Neutrophil (primary cell): Measurements from ENCODE around the gene CAPN2.

Experiments
- H3K27ac ChIP-seq: fragments of 200-600 bp; sonication (generic); 2 replicates; pipeline ENCODE4 v1.5.1; 2016; ENCODE audit warnings: mild to moderate bottlenecking, moderate library complexity
- H3K27me3 ChIP-seq: fragments of 200-600 bp; sonication (generic); 2 replicates; pipeline ENCODE4 v1.6.0; 2016; ENCODE audit warnings: mild to moderate bottlenecking
- H3K36me3 ChIP-seq: fragments of 200-600 bp; sonication (generic); 2 replicates; pipeline ENCODE4 v1.5.1; 2017
- H3K4me1 ChIP-seq, 2 experiments: fragments of 200-600 bp in 1 of 2; sonication (generic) in 1 of 2; 1 replicate in 1 of 2; 2 replicates in 1 of 2; pipeline versions ENCODE4 v1.5.1 to v1.6.1; 2013 to 2016; ENCODE audit warnings: low read depth in 1 of 2, low read length in 1 of 2, mild to moderate bottlenecking in 1 of 2, moderate library complexity in 1 of 2; ENCODE audit not compliant: control insufficient read depth in 1 of 2, insufficient read depth in 1 of 2
- H3K4me3 ChIP-seq, 2 experiments: fragments of 200-600 bp in 1 of 2; sonication (generic) in 1 of 2; 1 replicate in 1 of 2; 2 replicates in 1 of 2; pipeline ENCODE4 v1.5.1; 2013 to 2016; ENCODE audit warnings: low read depth in 1 of 2, low read length in 1 of 2, mild to moderate bottlenecking in 1 of 2, moderate library complexity in 1 of 2
- H3K9me3 ChIP-seq: fragments of 200-600 bp; sonication (generic); 2 replicates; pipeline ENCODE4 v1.5.1; 2016
- CTCF ChIP-seq: fragments of 200-600 bp; sonication (generic); IDR thresholded peaks from 2 replicates; pipeline ENCODE4 v1.5.1; 2016; ENCODE audit warnings: antibody characterized with exemption

The CAPN2 gene

GRCh38 chr1:223759273-223759672 lies 46.9 kb downstream of the CAPN2 start:
- H3K9me3 ChIP-seq = no peaks in the 10 kb centered on the region
- H3K27ac ChIP-seq = no peak overlapping the region
- no peak for TF ChIP-seq CTCF
- H3K36me3 ChIP-seq = no peaks in the 10 kb centered on the region
- no peak overlapping the region for H3K4me3 ChIP-seq
- peaks cover 0 to 4% of the 10 kb centered on the region in 2 experiments for H3K4me1 ChIP-seq
- no peaks in the 10 kb centered on the region for H3K27me3 ChIP-seq

GRCh38 chr1:223760833-223761232 lies 48.5 kb downstream of the CAPN2 start:
- no peak overlapping the region for H3K4me3 ChIP-seq
- H3K27me3 ChIP-seq = no peaks in the 10 kb centered on the region
- H3K4me1 ChIP-seq = peaks cover 0 to 4% of the 10 kb centered on the region in 2 experiments
- no peak overlapping the region for H3K27ac ChIP-seq
- no peaks in the 10 kb centered on the region for H3K36me3 ChIP-seq
- TF ChIP-seq CTCF = no peak
- H3K9me3 ChIP-seq = no peaks in the 10 kb centered on the region

GRCh38 chr1:223761411-223761810 lies 49.1 kb downstream of the CAPN2 start:
- Histone ChIP-seq H3K9me3 (no peaks in the 10 kb centered on the region), H3K36me3 (no peaks in the 10 kb centered on the region), H3K4me3 (no peak overlapping the region), H3K4me1 (peaks cover 0 to 4% of the 10 kb centered on the region in 2 experiments), H3K27me3 (no peaks in the 10 kb centered on the region), H3K27ac (no peak overlapping the region)
- TF ChIP-seq CTCF = no peak

GRCh38 chr1:223763251-223763650 lies 50.9 kb downstream of the CAPN2 start:
- Histone ChIP-seq H3K4me1 (peaks cover 0 to 4% of the 10 kb centered on the region in 2 experiments), H3K36me3 (no peaks in the 10 kb centered on the region), H3K9me3 (no peaks in the 10 kb centered on the region), H3K27me3 (no peaks in the 10 kb centered on the region), H3K4me3 (no peak overlapping the region), H3K27ac (no peak overlapping the region)
- no peak for TF ChIP-seq CTCF

GRCh38 chr1:223763881-223764280 lies 51.5 kb downstream of the CAPN2 start:
- Histone ChIP-seq H3K4me1 (peaks cover 0 to 4% of the 10 kb centered on the region in 2 experiments), H3K27ac (no peak overlapping the region), H3K4me3 (no peak overlapping the region), H3K36me3 (no peaks in the 10 kb centered on the region), H3K27me3 (no peaks in the 10 kb centered on the region), H3K9me3 (no peaks in the 10 kb centered on the region)
- no peak for TF ChIP-seq CTCF
